NB4 (cell line): ENCODE data around the gene PRR20D.
"Not testable (repeated sequence)": the region's sequence is repeated elsewhere in the genome, so short reads cannot be mapped to it uniquely, and the experiment has no call there.

Experiments
- MYC ChIP-seq: IDR thresholded peaks from 2 replicates; pipeline ENCODE4 v1.6.1; 2011; ENCODE audit warnings: low read depth, low read length
- POLR2A ChIP-seq: IDR thresholded peaks from 2 replicates; pipeline ENCODE4 v1.6.1; 2011; ENCODE audit warnings: mild to moderate bottlenecking; ENCODE audit not compliant: insufficient read length; ENCODE audit errors: extremely low read depth
- TF ChIP-seq, protein P1 (sequence below): IDR thresholded peaks from one replicate; pipeline ENCODE4 v1.5.1; 2012; ENCODE audit warnings: low read depth, low read length

DNA sequence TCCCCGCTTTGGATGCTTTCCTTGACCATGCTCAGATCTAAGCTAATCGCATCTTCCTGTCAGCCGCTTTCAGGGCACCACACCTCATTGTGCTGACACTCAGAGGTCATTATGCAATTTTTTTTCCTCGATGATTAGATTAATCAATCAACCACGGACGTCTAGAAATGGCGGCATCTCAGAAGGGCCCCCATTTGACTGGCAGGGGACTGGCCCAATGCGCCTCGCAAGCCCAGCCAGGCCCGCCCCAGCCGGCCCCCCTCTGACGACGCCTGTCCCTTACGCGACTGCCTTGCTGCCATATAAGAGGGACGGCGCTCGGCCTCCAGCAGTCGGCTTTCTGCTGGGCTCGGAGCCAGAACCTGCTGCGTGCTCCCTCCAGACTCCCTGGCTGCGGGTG lies at the start of gene PRR20D:
- not testable (repeated sequence) for TF ChIP-seq POLR2A, MYC
- TF ChIP-seq, protein P1, sequence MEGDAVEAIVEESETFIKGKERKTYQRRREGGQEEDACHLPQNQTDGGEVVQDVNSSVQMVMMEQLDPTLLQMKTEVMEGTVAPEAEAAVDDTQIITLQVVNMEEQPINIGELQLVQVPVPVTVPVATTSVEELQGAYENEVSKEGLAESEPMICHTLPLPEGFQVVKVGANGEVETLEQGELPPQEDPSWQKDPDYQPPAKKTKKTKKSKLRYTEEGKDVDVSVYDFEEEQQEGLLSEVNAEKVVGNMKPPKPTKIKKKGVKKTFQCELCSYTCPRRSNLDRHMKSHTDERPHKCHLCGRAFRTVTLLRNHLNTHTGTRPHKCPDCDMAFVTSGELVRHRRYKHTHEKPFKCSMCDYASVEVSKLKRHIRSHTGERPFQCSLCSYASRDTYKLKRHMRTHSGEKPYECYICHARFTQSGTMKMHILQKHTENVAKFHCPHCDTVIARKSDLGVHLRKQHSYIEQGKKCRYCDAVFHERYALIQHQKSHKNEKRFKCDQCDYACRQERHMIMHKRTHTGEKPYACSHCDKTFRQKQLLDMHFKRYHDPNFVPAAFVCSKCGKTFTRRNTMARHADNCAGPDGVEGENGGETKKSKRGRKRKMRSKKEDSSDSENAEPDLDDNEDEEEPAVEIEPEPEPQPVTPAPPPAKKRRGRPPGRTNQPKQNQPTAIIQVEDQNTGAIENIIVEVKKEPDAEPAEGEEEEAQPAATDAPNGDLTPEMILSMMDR, result not testable (repeated sequence)
